Activated CD4-positive, alpha-beta T cell treated with anti-CD3 and anti-CD28 coated beads, Interleukin-2, amount 50 U/mL, for 24 hours (primary cell): ENCODE results near the gene COL11A1.
"Not testable (repeated sequence)": the region's sequence is repeated elsewhere in the genome, so short reads cannot be mapped to it uniquely, and the experiment has no call there.

ENCODE experiments used
- DNase-seq, 2 donors: peaks; one replicate each; pipeline ENCODE4 v3.0.0-alpha.2; 2020; ENCODE audit warnings: low read depth in 1 of 2, low spot score in 1 of 2

COL11A1 gene

GRCh38 chr1:103084181-103084580 is 24.1 kb downstream of the COL11A1 start:
- no peak for DNase-seq

- DNase-seq: no peak
Measured at GRCh38 chr1:103075316-103076000, 32.9 kb downstream of the COL11A1 start.

- no peak for DNase-seq
Measured at GRCh38 chr1:103074224-103074623, 34.1 kb downstream of the COL11A1 start.

- no peak for DNase-seq
Measured at GRCh38 chr1:103069201-103069600, 39.1 kb downstream of the COL11A1 start.

GRCh38 chr1:103063921-103064320 is 44.4 kb downstream of the COL11A1 start:
- DNase-seq: no peak

- DNase-seq: no peak
Measured at GRCh38 chr1:103058391-103058790, 49.9 kb downstream of the COL11A1 start.

- no peak for DNase-seq
Measured at GRCh38 chr1:103056423-103056822, 51.9 kb downstream of the COL11A1 start.

- not testable (repeated sequence) for DNase-seq
Measured at GRCh38 chr1:103028110-103028509, 80.2 kb downstream of the COL11A1 start.

- DNase-seq: no peak
Measured at GRCh38 chr1:103025858-103026409, 82.4 kb downstream of the COL11A1 start.

GRCh38 chr1:103024051-103024450 is 84.3 kb downstream of the COL11A1 start:
- no peak for DNase-seq

GRCh38 chr1:103002005-103002404 is 106.3 kb downstream of the COL11A1 start:
- DNase-seq: no peak

- no peak for DNase-seq
Measured at GRCh38 chr1:102978874-102979273, 129.4 kb downstream of the COL11A1 start.

- no peak for DNase-seq
Measured at GRCh38 chr1:102977292-102977691, 131.0 kb downstream of the COL11A1 start.

GRCh38 chr1:102970496-102971078 is 137.7 kb downstream of the COL11A1 start:
- DNase-seq: no peak

GRCh38 chr1:102967786-102968185 is 140.5 kb downstream of the COL11A1 start:
- no peak for DNase-seq

- DNase-seq: no peak
Measured at GRCh38 chr1:102961549-102961948, 146.8 kb downstream of the COL11A1 start.

- no peak for DNase-seq
Measured at GRCh38 chr1:102954576-102954975, 153.7 kb downstream of the COL11A1 start.

GRCh38 chr1:102952400-102952799 is 155.9 kb downstream of the COL11A1 start:
- no peak for DNase-seq

GRCh38 chr1:102942324-102942723 is 166.0 kb downstream of the COL11A1 start:
- no peak for DNase-seq

GRCh38 chr1:102941366-102941947 is 166.9 kb downstream of the COL11A1 start:
- no peak for DNase-seq

- DNase-seq: no peak
Measured at GRCh38 chr1:102937401-102937800, 170.9 kb downstream of the COL11A1 start.

GRCh38 chr1:102933362-102933761 is 175.0 kb downstream of the COL11A1 start:
- not testable (repeated sequence) for DNase-seq
